ENCODE measurements around the gene CD63.
A peak's percentile ranks its signal among the peaks of the same experiment; 100 is the strongest.

Gene CD63

DNA sequence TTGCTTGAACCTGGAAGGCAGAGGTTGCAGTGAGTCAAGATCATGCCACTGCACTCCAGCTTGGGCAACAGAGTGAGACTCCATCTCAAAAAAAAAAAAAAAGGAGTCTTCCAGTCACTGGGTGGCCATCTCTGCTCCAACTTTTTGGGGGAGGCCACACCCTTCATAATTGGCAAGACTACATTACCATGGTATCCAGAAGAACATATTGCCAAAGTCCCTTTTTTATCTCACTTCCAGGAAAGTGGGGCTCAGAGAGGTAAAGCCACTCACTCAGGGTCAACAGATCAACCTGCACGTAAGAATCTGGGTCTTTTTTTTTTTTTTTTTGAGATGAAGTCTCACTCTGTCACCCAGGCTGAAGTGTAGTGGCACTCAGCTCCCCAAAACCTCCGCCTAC, 5.0 kb upstream of the CD63 start:
- POLR2A ChIA-PET = interaction anchor here (0.7 to 1.4 kb wide), 3 partner anchors 67 to 377 kb away, joined by 3 to 9 read pairs (median 6); no protein-coding TSS in a partner anchor
- CTCF ChIA-PET = interaction anchor here (0.6 to 6.8 kb wide), 3 partner anchors 11 to 313 kb away, joined by 3 to 127 read pairs (median 3); partner anchors contain the start of gene RDH5
- Histone ChIP-seq H3K27ac (ENCODE audit: extremely low read depth, low read depth, low read length) (no peak overlapping the region), H3K36me3 (ENCODE audit: control insufficient read depth in 2 of 2, insufficient read depth in 1 of 2, low read length in 2 of 2) (no peaks in the 10 kb centered on the region), H3K9me3 (ENCODE audit: control insufficient read depth, insufficient read depth, low read depth, low read length) (no peaks in the 10 kb centered on the region), H3K4me1 (ENCODE audit: control insufficient read depth, insufficient read depth, low read length) (peaks cover 8% of the 10 kb centered on the region), H3K4me3 (ENCODE audit: low read depth, low read length) (no peak overlapping the region)
- TF ChIP-seq, protein P1, sequence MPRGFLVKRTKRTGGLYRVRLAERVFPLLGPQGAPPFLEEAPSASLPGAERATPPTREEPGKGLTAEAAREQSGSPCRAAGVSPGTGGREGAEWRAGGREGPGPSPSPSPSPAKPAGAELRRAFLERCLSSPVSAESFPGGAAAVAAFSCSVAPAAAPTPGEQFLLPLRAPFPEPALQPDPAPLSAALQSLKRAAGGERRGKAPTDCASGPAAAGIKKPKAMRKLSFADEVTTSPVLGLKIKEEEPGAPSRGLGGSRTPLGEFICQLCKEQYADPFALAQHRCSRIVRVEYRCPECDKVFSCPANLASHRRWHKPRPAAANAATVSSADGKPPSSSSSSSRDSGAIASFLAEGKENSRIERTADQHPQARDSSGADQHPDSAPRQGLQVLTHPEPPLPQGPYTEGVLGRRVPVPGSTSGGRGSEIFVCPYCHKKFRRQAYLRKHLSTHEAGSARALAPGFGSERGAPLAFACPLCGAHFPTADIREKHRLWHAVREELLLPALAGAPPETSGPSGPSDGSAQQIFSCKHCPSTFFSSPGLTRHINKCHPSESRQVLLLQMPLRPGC (tag by site-specific recombination; IDR thresholded peaks at IDR 0.05) = no peak

DNA sequence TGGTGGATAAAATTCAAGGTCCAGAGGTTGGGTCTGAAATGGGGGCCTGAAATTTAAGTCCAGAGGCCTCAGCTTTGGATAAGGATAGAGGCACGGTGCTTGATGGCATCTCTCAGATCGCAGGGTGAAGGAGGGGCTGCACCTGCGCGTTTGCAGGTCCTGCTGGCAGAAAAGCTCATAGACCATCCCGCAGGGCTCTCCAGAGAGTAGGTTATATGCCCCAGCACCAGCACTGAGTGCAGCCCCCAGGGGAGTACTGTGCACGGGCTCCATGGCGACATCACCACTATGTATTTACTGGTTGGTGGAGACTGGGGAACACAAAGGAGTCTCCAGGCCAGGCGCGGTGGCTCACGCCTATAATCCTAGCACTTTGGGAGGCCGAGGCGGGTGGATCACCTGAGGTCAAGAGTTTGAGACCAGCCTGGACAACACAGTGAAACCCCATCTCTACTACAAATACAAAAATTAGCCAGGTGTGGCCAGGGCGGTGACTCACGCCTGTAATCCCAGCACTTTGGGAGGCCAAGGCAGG, 4.3 kb upstream of the CD63 start:
- TF ChIP-seq, protein P2, sequence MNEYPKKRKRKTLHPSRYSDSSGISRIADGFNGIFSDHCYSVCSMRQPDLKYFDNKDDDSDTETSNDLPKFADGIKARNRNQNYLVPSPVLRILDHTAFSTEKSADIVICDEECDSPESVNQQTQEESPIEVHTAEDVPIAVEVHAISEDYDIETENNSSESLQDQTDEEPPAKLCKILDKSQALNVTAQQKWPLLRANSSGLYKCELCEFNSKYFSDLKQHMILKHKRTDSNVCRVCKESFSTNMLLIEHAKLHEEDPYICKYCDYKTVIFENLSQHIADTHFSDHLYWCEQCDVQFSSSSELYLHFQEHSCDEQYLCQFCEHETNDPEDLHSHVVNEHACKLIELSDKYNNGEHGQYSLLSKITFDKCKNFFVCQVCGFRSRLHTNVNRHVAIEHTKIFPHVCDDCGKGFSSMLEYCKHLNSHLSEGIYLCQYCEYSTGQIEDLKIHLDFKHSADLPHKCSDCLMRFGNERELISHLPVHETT (tag by site-specific recombination; IDR thresholded peaks at IDR 0.05) = no peak
- TF ChIP-seq GLIS1 (tag by site-specific recombination; IDR thresholded peaks at IDR 0.05) = peak; percentile 52
- TF ChIP-seq, protein P3, sequence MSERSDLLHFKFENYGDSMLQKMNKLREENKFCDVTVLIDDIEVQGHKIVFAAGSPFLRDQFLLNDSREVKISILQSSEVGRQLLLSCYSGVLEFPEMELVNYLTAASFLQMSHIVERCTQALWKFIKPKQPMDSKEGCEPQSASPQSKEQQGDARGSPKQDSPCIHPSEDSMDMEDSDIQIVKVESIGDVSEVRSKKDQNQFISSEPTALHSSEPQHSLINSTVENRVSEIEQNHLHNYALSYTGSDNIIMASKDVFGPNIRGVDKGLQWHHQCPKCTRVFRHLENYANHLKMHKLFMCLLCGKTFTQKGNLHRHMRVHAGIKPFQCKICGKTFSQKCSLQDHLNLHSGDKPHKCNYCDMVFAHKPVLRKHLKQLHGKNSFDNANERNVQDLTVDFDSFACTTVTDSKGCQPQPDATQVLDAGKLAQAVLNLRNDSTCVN (tag by site-specific recombination; optimal IDR thresholded peaks at IDR 0.05) = peak; percentile 10

DNA sequence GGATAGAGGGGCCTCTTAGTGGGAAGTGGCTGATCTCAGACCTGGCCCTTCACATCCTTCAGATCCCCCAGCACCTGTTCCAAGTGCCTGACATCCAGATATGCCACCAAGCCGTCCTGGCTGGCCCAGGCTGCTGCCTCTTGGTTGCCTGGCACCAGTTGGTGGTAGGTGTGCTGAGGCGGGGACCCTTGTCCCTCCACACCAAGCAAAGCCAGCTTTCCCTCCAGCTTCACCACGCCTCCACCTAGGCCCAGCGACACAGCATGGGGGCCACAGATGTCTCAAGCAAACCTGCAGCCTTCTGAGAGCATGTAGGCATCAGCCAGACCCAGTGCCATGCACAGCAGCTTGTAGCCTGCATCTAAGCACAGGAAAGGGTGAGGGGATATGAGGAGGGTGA, 3.5 kb upstream of the CD63 start:
- POLR2A ChIA-PET = interaction anchor here (0.5 kb wide), 1 partner anchor 136 kb away, joined by 3 read pairs; no protein-coding TSS in a partner anchor
- peaks cover 0 to 5% of the 10 kb centered on the region in 2 experiments; a peak in 1 of 3 replicates for H3K36me3 ChIP-seq (ENCODE audit: control insufficient read depth in 2 of 2, insufficient read depth in 1 of 2, low read length in 2 of 2)
- CTCF ChIA-PET = interaction anchor here (0.6 kb wide), 2 partner anchors 20 to 205 kb away, joined by 3 read pairs; no protein-coding TSS in a partner anchor
- no peak overlapping the region for H3K4me3 ChIP-seq (ENCODE audit: low read depth, low read length)
- no peaks in the 10 kb centered on the region for H3K9me3 ChIP-seq (ENCODE audit: control insufficient read depth, insufficient read depth, low read depth, low read length)
- H3K4me1 ChIP-seq (ENCODE audit: control insufficient read depth, insufficient read depth, low read length) = peaks cover under 1% of the 10 kb centered on the region; the same call in 1 of the 2 replicates
- H3K27ac ChIP-seq (ENCODE audit: extremely low read depth, low read depth, low read length) = no peak overlapping the region
- TF ChIP-seq REPIN1 (tag by site-specific recombination; IDR thresholded peaks at IDR 0.05; ENCODE audit: low read depth) (no peak), ZNF830 (tag by site-specific recombination; IDR thresholded peaks at IDR 0.05; ENCODE audit: low read depth) (no peak), ZNF157 (tag by site-specific recombination; IDR thresholded peaks at IDR 0.05) (no peak), ZNF560 (tag by site-specific recombination; IDR thresholded peaks at IDR 0.05; ENCODE audit: borderline replicate concordance) (no peak), ZNF571 (tag by site-specific recombination; IDR thresholded peaks at IDR 0.05) (no peak), ZNF114 (tag by site-specific recombination; IDR thresholded peaks at IDR 0.05) (no peak), ZNF202 (tag by site-specific recombination; IDR thresholded peaks at IDR 0.05; ENCODE audit: borderline replicate concordance) (no peak), ZNF350 (tag by site-specific recombination; IDR thresholded peaks at IDR 0.05) (no peak), ZNF558 (tag by site-specific recombination; IDR thresholded peaks at IDR 0.05) (no peak), SP7 (tag by site-specific recombination; IDR thresholded peaks at IDR 0.05) (no peak)
- TF ChIP-seq, protein P4, sequence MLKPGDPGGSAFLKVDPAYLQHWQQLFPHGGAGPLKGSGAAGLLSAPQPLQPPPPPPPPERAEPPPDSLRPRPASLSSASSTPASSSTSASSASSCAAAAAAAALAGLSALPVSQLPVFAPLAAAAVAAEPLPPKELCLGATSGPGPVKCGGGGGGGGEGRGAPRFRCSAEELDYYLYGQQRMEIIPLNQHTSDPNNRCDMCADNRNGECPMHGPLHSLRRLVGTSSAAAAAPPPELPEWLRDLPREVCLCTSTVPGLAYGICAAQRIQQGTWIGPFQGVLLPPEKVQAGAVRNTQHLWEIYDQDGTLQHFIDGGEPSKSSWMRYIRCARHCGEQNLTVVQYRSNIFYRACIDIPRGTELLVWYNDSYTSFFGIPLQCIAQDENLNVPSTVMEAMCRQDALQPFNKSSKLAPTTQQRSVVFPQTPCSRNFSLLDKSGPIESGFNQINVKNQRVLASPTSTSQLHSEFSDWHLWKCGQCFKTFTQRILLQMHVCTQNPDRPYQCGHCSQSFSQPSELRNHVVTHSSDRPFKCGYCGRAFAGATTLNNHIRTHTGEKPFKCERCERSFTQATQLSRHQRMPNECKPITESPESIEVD (tag by site-specific recombination; IDR thresholded peaks at IDR 0.05) = no peak
- TF ChIP-seq, protein P5, sequence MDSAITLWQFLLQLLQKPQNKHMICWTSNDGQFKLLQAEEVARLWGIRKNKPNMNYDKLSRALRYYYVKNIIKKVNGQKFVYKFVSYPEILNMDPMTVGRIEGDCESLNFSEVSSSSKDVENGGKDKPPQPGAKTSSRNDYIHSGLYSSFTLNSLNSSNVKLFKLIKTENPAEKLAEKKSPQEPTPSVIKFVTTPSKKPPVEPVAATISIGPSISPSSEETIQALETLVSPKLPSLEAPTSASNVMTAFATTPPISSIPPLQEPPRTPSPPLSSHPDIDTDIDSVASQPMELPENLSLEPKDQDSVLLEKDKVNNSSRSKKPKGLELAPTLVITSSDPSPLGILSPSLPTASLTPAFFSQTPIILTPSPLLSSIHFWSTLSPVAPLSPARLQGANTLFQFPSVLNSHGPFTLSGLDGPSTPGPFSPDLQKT (IDR thresholded peaks at IDR 0.05; ENCODE audit: borderline replicate concordance, low read depth, low read length) = no peak
- TF ChIP-seq, protein P6, sequence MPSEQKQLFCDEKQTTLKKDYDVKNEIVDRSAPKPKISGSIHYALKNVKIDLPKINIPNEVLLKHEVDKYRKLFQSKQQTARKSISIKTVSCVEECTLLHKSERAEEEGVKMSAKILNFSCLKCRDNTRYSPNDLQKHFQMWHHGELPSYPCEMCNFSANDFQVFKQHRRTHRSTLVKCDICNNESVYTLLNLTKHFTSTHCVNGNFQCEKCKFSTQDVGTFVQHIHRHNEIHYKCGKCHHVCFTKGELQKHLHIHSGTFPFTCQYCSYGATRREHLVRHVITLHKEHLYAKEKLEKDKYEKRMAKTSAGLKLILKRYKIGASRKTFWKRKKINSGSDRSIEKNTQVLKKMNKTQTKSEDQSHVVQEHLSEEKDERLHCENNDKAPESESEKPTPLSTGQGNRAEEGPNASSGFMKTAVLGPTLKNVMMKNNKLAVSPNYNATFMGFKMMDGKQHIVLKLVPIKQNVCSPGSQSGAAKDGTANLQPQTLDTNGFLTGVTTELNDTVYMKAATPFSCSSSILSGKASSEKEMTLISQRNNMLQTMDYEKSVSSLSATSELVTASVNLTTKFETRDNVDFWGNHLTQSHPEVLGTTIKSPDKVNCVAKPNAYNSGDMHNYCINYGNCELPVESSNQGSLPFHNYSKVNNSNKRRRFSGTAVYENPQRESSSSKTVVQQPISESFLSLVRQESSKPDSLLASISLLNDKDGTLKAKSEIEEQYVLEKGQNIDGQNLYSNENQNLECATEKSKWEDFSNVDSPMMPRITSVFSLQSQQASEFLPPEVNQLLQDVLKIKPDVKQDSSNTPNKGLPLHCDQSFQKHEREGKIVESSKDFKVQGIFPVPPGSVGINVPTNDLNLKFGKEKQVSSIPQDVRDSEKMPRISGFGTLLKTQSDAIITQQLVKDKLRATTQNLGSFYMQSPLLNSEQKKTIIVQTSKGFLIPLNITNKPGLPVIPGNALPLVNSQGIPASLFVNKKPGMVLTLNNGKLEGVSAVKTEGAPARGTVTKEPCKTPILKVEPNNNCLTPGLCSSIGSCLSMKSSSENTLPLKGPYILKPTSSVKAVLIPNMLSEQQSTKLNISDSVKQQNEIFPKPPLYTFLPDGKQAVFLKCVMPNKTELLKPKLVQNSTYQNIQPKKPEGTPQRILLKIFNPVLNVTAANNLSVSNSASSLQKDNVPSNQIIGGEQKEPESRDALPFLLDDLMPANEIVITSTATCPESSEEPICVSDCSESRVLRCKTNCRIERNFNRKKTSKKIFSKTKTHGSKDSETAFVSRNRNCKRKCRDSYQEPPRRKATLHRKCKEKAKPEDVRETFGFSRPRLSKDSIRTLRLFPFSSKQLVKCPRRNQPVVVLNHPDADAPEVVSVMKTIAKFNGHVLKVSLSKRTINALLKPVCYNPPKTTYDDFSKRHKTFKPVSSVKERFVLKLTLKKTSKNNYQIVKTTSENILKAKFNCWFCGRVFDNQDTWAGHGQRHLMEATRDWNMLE (tag by site-specific recombination; conservative IDR thresholded peaks at IDR 0.05; ENCODE audit: low read depth) = no peak

More for the DNA sequence above, 4.3 kb upstream of the CD63 start:
- H3K9me3 ChIP-seq (ENCODE audit: control insufficient read depth, insufficient read depth, low read depth, low read length) = no peaks in the 10 kb centered on the region
- peaks cover 8% of the 10 kb centered on the region for H3K4me1 ChIP-seq (ENCODE audit: control insufficient read depth, insufficient read depth, low read length)
- H3K27ac ChIP-seq (ENCODE audit: extremely low read depth, low read depth, low read length) = no peak overlapping the region
- ChIA-PET CTCF (no interaction called here), POLR2A (interaction anchor here (1.4 kb wide), 1 partner anchor 274 kb away, joined by 9 read pairs; no protein-coding TSS in a partner anchor)
- H3K4me3 ChIP-seq (ENCODE audit: low read depth, low read length) = no peak overlapping the region
- no peaks in the 10 kb centered on the region for H3K36me3 ChIP-seq (ENCODE audit: control insufficient read depth in 2 of 2, insufficient read depth in 1 of 2, low read length in 2 of 2)
